GM19193 (cell line): ENCODE measurements around the gene PBX4.

Experiments used
- POLR2A ChIP-seq: IDR thresholded peaks from 4 replicates; pipeline ENCODE4 v1.6.1; 2011; ENCODE audit not compliant: insufficient read depth, insufficient read length; ENCODE audit errors: extremely low read depth

The PBX4 gene

GRCh38 chr19:19562665-19563347 is 55.7 kb downstream of the PBX4 start:
- no peak for TF ChIP-seq POLR2A

DNA sequence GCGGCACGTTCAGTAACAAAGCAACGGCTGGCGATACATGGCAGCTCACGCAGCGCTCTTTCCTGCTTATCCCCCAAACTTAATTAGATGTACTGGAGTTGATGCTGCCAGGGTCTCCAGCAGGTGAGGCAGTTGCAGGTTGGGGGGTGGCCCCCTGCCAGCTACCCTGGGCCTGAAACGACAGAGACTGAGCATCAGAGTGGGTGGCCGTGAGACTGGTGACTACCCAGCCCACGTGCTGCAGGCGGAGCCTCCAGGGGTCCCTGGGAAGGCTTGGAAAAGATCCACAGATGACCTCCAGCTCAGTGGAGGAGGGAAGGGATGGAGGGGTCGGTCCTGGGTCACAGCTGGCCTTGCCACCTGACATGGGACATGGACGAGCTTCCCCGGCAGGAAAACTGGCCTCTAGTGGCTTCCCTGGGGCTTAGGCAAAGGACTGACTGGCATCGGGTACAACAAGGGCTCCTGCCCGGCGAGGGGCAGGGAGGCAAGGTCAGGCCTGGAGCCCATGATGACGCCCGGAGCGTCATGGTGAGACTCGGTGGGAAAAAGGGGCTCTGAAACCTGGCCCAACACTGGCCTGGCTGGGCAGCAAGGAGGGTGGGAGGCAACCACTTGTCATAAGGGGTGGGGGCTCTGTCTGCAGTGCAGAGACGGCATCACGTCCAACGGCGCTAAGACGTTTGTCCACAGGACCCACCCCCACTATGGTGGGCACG is 56.4 kb downstream of the PBX4 start:
- no peak for TF ChIP-seq POLR2A

GRCh38 chr19:19559931-19560330 is 58.6 kb downstream of the PBX4 start:
- TF ChIP-seq POLR2A: no peak

GRCh38 chr19:19558636-19559035 is 59.9 kb downstream of the PBX4 start:
- TF ChIP-seq POLR2A: no peak

DNA sequence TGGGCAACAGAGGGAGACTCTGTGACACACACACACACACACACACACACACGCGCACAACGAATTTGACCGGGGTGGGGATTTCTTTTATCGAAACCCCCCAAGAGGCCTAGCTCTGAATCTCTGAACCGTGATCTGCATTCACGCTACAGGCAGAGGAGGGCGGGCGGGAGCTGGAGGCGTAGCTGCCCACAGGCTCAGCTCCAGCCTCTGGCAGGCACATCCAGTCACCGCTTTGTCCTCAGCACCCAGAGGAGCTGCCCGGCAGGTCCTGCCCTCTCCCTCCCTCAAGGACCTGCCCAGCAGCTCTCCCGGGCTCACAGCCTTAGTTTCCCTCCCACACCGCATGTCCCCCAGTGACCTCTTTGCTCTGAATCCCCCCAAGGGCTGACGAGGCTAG is 60.4 kb downstream of the PBX4 start:
- no peak for TF ChIP-seq POLR2A

DNA sequence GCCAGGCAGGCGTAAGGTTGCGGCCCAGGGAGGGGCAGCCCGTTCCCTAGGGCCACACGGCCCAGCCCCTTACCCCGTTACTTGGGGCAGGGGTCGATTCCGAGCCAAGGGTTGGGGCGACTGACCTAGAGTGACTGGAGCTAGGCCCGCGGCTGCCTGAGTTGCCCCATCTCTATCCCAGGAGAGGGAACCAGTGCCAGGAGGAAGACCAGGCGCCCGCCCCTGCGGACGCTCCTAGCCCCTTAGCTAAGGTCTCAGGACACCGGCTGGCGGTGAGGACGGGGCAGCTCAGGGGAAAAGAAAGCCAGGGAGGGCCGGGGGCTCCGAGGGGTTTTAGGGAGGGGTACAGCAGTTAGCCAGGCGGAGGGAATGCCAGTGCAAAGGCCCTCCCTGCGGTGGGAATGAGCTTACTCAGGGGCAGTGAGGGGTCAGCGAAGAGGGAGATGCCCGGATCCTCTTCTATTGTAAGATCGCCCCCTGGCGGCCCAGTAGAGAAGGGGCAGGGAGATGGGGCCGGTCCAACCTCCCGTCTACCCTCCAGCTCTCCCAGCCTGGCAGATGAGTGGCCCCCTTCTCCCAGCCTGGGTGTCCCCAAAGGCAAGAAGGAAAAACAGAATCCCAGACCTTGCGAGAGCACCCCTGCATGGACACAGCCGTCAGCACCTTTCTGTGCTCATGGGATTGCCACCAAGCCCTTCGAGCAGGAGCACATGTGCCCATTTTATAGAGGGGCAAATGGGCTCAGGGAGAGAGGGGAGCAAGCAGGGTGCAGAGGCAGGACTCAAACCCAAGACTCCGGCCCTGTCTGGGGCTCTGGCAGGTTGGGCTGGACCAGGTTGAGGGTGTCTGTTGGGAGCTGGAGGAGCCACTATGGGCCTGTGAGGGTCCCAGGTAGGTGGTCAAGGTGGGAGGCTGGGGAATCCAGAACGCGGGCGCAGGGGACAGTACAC is 64.1 kb downstream of the PBX4 start:
- no peak for TF ChIP-seq POLR2A

DNA sequence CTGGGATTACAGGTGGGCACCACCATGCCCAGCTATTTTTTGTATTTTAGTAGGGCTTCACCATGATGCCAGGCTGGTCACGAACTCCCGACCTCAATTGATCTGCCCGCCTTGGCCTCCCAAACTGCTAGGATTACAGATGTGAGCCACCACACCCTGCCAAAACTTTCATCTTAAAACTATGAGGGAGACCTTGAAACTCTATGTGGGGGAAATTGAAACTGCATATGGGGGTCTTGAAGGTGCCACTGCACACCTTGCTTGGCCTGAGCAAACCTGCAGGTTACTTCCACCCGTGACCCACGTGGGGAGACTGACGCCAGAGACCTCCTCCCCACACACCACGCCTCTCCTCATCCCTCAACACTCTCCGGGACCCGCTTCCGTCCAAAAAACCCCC is 64.8 kb downstream of the PBX4 start:
- TF ChIP-seq POLR2A: no peak

- no peak for TF ChIP-seq POLR2A
Observed at GRCh38 chr19:19552798-19553197, 65.7 kb downstream of the PBX4 start.

- no peak for TF ChIP-seq POLR2A
Observed at GRCh38 chr19:19551853-19552192, 66.7 kb downstream of the PBX4 start.

- TF ChIP-seq POLR2A: no peak
Observed at GRCh38 chr19:19550972-19551852, 67.3 kb downstream of the PBX4 start.

GRCh38 chr19:19550485-19550929 is 68.0 kb downstream of the PBX4 start:
- TF ChIP-seq POLR2A: no peak

DNA sequence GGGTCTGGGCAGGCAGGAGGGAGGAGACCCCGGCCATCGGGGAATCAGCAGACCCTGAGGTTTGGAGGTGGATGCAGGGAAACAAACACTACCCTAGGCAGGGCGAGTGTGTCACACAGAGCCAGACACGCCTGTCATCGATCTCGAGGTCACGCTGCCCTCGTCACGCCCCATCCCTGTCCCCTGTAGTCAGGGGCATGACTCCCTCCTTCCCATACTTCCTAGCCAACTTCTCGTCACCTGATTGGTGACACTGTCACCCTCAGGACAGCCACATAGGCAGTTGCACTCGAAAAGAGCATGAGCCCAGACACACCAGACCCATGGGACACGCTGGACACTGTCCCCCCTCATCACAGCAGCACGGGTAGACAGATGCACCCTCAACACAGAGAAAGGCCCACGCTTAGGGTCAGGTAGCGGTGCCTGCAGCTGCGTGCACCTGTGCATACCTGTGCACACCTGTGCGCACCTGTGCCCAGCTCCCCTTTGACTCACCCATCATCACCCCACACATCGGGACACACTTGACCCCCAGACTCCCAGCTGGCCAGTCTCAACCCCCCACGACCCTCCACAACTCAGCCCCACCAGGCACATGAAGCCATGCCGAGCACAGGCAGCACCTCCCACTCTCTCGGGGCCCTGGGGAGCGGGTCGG is 68.6 kb downstream of the PBX4 start:
- no peak for TF ChIP-seq POLR2A

DNA sequence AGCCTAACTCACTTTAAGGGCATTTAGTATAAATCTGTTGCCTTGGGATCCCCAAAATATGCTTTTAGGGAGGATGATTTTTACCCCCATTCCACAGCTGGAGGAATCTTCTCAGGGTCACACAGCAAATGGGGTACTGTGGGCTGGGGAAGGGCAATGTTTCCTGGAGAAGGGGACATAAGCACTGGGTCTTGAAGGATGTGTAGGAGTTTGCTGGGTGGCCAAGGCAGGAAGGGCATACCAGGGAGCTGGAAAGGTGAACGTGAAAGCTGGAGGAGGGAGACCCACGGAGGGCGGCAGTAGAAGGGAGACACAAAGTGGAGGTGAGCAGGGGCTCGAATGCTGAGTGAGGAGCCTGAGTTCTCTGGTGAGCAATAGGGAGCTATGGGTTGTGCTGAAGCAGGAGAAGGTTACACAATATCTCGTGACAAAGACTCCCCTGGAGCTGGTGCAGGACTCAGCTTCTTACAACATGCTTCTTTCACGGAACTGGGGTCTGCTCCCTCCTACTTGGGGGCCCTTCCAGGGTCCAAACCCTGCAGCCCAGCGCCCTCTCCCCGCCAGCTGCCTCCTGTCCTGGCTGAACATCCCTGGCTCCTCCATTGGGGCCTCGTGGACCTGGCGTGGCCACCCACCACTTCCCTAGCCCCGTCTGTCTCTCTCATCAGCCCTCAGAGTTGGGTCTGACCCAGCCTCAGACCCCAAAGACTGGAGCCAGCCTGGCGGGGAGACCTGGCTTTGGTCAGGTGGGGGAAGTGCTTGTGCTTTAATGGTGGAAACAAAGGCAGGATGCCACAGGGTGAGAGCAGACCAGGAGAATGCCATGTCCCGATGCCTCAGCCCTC is 69.3 kb downstream of the PBX4 start:
- TF ChIP-seq POLR2A: no peak
